ENCODE data around the gene ITPRID1.

Gene ITPRID1

DNA sequence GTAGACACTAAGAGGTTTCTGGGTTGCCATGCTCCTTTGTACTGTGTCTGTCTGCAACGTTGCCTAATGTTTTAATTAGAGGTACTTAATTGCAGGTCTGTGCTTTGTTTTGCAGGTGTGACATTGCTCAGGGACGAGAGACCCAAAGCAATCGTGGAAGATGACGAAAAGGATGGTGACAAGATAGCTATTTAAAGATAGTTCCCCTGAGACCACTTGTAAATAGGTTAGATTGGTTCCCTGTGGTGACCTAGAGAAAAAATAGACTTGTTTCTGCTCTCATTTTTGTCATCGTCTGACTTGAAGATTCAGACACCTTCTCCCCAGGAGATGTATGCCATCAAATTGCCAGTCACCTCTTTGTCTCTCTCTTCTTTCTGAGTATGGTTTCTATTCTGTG is 193.2 kb downstream of the ITPRID1 start:
- TF ChIP-seq CTCF (IDR thresholded peaks at IDR 0.05; ENCODE audit: low read depth, low read length), result no peak
- H3K4me3 ChIP-seq (ENCODE audit: low read depth, low read length), result no peak overlapping the region

All from WI38 (cell line).